T47D (cell line): ENCODE measurements around the gene ZW10.
"Not testable (repeated sequence)": the region's sequence is repeated elsewhere in the genome, so short reads cannot be mapped to it uniquely, and the experiment has no call there.

ENCODE experiments used
- DNase-seq, 2 experiments: peaks; one replicate each; pipeline versions ENCODE4 v3.0.0 to v3.0.0-alpha.2; 2011 to 2012; ENCODE audit warnings: low read depth in 1 of 2, low spot score in 1 of 2
- JUND ChIP-seq: IDR thresholded peaks from 2 replicates; pipeline ENCODE4 v1.6.1; 2012; ENCODE audit warnings: low read depth
- in situ Hi-C: cut with HindIII; loops from 2 replicates; pipeline ENCODE4 v1.10.0; 2016; ENCODE audit warnings: low sequenced_read_pairs, low pct_unique_long_range_greater_than_20kb

The ZW10 gene

GRCh38 chr11:113730887-113731726, 42.4 kb downstream of the ZW10 start:
- peak; percentile 58 to 80 for DNase-seq
- in situ Hi-C loops = no loop called here

GRCh38 chr11:113729456-113729855, 44.0 kb downstream of the ZW10 start:
- no peak for DNase-seq
- TF ChIP-seq JUND = no peak
- in situ Hi-C loops = no loop called here

More at GRCh38 chr11:113730887-113731726, 42.4 kb downstream of the ZW10 start:
- no peak for TF ChIP-seq JUND

GRCh38 chr11:113728814-113729213, 44.7 kb downstream of the ZW10 start:
- no peak for DNase-seq

DNA sequence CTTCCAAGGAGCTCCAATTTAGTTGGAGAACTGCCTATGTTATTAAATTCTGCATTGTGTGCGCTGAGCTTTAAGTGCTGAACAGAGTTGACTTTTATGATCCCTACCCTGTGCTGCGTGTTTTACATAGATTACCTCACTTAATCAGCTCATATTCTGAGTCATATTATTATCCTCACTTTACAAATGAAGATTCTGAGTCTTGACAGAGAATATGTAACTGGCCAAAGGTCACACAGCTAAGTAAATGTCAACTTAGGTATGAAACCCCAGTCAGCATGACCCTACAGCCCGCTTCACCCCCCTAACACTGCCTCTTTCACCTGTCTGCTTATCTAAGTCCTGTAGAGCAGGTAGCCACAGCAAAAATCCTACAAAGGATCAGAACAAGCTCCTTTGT, 47.6 kb downstream of the ZW10 start:
- DNase-seq = no peak
- in situ Hi-C loops = no loop called here
- no peak for TF ChIP-seq JUND

More at GRCh38 chr11:113728814-113729213, 44.7 kb downstream of the ZW10 start:
- TF ChIP-seq JUND = no peak
- in situ Hi-C loops = no loop called here

DNA sequence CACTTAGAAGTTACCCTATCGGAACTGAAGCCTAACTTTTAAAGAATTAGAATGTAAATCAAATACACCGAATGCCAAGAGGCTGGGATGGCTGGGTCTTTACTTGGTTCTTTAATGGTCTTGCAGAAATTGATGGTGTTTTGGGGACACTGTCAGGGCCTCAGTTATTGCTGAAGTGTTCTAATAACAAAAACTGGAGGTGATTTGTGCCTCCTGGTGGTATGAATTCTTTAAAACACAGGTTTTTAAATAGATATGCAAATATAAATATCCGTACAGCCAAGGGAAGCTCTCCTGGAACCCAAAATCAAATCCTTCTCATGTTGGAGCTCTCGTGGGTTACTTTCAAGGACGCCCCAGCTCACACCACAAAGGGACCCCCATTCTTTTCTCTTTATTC, 48.1 kb downstream of the ZW10 start:
- no peak for TF ChIP-seq JUND
- in situ Hi-C loops = no loop called here
- DNase-seq = no peak

- DNase-seq = no peak
- in situ Hi-C loops = no loop called here
Measured at GRCh38 chr11:113724778-113725177, 48.7 kb downstream of the ZW10 start.

GRCh38 chr11:113723787-113724186, 49.7 kb downstream of the ZW10 start:
- no peak for DNase-seq
- TF ChIP-seq JUND = no peak
- in situ Hi-C loops = no loop called here

More at GRCh38 chr11:113724778-113725177, 48.7 kb downstream of the ZW10 start:
- no peak for TF ChIP-seq JUND

DNA sequence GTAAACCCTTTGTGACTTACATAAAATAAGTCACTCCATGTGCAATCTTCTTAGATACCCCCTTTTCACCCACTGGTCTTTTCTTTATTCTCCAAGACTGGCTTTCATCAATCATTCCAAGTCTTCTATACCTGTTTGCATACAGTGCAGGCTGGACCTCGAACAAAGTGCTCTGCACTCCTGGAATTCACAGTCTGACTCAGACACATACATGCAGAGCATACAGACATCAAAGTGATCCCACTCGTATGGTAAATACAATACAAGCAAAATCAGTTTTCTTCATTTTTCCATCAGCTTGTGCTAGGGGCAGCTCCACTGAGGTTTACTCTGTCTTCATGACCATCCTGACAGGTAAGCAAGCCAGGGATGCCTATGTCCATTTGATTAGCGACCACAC, 50.6 kb downstream of the ZW10 start:
- in situ Hi-C loops = no loop called here
- no peak for DNase-seq
- TF ChIP-seq JUND = no peak

DNA sequence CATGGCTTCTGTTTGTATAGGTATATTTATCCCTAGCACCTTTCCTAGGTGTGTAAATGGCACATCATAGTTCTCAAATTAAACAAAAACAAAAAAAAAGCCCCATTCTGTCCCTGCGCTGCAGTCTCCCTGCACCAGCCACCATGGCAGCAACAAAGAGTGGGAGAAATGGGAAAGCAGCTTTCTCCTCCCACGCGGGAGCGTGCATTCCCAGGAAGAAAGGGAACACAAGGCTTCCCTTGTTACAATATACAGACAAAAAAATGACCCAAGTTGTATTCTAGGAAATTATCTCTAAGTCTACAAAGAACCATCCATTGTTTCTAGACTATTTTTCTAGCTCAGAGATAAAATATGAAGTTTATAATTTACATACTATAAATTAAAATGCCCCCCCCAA, 51.3 kb downstream of the ZW10 start:
- no peak for DNase-seq
- in situ Hi-C loops = no loop called here
- TF ChIP-seq JUND = no peak

DNA sequence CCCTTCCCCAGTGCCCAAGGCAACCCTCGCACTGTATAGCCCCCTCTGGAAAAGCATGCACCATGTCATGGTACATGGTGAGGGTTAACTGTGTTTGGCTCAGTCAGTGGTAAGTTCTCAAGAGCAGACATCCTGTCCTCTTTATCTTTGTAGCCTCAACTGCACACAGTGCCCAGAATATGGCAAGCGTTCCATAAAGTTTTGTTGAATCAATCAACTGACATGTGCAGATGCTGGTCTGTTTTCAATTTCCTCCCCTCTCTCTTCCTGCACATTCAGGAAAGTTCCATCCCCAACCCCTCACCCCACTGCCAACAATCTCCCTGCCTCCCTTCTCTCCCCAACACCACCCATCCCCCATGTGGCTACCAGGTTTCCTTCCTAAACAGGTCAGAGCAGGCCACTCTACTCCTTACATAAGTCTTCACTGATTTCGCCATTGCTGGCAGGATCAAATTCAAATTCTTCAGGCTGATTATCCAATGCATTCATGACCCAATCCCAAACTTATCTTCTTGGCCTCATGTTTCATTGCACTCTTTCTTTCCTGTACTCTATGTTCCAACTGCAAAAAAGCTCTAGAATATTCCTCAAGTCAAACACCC, 51.9 kb downstream of the ZW10 start:
- DNase-seq = no peak
- in situ Hi-C loops = no loop called here
- TF ChIP-seq JUND = no peak

GRCh38 chr11:113720478-113720877, 53.0 kb downstream of the ZW10 start:
- in situ Hi-C loops = not testable (repeated sequence)

GRCh38 chr11:113715882-113716625, 57.4 kb downstream of the ZW10 start:
- TF ChIP-seq JUND = no peak
- in situ Hi-C loops = no loop called here
- no peak for DNase-seq

More at GRCh38 chr11:113720478-113720877, 53.0 kb downstream of the ZW10 start:
- not testable (repeated sequence) for DNase-seq

GRCh38 chr11:113715273-113715672, 58.2 kb downstream of the ZW10 start:
- DNase-seq = no peak
- in situ Hi-C loops = no loop called here
- TF ChIP-seq JUND = no peak
